SK-N-MC (cell line): ENCODE measurements around the gene GJD3.

ENCODE experiments used
- EZH2 ChIP-seq: fragments of 200-600 bp; sonication (generic); IDR thresholded peaks from one replicate; pipeline ENCODE4 v1.6.1; 2017; ENCODE audit warnings: antibody characterized with exemption
- POLR2AphosphoS5 ChIP-seq: IDR thresholded peaks from 2 replicates; pipeline ENCODE4 v1.6.1; 2012; ENCODE audit warnings: mild to moderate bottlenecking, low read depth, low read length, borderline replicate concordance

DNA sequence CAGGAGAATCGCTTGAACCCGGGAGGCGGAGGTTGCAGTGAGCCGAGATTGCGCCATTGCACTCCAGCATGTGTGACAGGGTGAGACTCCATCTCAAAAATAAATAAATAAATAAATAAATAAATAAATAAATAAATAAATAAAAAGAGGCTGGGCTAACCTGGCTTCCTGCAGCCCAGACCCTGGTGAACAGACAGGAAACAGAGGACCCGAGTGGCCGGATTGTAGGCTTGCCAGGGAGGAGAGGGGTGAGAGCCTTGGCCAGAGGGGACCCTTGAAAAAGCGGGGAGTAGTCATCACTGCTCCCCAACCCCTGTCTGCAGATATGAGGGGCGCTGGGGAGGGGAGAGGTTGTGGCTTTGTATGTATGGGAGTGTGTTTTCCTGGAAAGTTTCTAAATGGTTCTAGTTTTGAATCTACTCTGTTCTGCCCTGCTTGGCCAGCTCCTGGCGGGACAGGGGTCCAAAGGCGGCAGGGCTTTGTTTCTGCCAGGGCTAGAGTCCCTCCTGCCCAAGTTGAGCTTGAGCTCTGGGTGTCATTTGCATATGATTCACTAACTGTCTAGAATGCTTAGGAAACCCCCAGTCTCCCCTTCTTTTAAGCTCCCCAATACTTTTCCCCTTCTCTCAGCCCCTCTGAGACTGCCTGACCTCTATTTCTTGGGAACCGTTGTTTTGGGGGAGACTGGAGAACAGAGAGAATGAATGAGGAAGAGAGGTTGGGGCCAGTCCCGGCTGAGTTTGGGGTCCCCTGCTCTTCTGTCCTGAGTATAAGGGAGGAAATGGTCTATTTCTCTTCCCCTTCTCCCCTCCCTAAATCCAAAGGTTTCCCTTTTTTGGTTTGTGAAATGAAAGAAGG, 39.2 kb downstream of the GJD3 start:
- no peak for TF ChIP-seq POLR2AphosphoS5
- no peak for TF ChIP-seq EZH2
